GM18511 (cell line): ENCODE results near the gene EEIG1.

ENCODE experiments used
- ATAC-seq: cut with Tn5 transposase; IDR thresholded peaks from one replicate; pipeline ENCODE4 v1.9.1; 2021; ENCODE audit warnings: mild to moderate bottlenecking, moderate library complexity; ENCODE audit not compliant: unreplicated experiment

EEIG1 gene

GRCh38 chr9:127975376-127976315 is 5.1 kb downstream of the EEIG1 start:
- ATAC-seq, result no peak

DNA sequence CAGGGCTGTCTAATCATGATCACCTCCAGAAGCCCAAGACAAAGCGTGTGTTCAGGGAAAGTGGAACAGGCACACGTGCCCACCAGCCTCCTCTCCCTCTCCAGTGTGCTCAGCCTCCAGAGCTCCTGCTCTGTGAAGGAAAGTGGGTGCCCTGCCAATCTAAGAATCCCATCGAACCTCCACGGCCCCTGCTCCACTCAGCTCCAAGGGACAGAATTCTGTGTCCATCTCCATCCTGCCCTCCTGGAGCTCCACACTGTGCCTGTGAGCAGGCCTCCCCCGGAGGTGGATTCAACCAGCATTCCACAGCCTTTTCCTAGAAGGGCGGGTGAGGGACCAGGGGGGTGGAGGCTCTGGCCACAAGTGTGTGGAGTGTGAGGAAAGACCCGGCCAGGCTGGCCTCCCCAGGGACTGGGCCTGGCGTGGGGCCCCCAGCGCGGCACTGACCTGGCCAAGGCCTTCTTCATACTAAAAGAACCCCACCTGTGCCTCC is 6.0 kb downstream of the EEIG1 start:
- ATAC-seq, result no peak

- no peak for ATAC-seq
Observed at GRCh38 chr9:127974001-127974768, 6.6 kb downstream of the EEIG1 start.

GRCh38 chr9:127973169-127974000 is 7.4 kb downstream of the EEIG1 start:
- ATAC-seq, result no peak

DNA sequence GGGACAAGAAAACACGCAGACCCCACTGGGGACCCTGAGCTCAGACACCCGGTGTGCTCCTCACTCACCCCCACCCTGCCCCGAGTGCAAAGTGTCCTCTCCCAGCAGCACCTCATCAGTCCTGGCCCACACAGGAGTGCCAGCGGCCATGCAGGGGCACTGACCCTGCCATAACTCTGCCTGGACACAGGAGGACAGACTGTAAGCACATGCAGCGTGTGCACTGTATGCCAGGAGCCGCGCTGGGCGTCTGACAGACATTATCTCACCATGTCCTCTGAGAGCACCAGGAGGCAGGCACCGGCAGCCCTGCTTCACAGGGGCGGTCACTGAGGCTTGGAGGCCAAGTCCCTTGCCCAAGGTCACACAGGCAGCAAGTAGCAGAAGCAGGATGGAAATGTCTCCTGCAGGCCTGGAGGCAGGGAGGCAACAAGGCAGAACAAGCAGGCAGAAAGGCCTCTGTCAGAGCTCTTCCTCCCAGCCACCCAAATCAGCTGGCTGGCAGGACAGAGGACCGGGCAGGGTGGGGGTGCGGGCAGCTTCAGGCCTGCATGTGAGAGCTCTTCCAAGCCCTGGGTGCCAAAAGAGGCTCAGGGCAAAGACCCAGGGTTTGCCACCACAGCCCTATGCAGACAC is 8.4 kb downstream of the EEIG1 start:
- ATAC-seq, result no peak

GRCh38 chr9:127971357-127972235 is 9.2 kb downstream of the EEIG1 start:
- ATAC-seq, result no peak

GRCh38 chr9:127970401-127971313 is 10.1 kb downstream of the EEIG1 start:
- peak; percentile 87 for ATAC-seq

DNA sequence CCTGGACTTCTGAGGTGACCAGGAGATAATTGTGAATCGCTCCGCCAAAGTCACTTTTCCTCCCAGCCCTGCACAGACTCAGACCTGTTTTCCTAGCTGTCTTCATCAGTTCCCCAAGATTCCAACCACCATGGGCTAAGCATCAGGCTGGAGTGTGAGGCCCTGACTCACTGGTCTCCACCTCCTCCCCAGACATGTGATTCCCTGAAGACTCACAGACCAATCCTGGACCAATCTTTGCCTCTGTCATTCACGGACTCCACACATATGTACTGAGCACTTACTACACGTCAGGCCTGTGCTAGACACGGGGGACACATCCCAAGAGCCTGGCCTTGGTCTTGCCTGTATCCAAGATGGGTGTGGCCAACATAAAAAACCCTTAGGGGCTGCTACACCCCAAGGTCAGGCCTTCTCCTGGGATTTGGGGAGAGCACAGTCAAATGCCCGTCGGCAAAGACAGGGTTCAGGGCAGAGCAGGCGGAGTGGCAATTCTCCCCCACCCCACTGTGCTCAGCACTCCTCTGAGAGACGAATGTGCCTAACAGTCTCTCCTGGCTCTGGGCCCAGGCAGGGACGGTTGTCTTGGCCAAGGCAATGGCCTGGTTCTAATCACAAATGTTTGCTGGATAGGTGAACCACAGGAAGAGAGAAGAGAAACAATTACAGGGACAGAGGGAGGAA is 11.9 kb downstream of the EEIG1 start:
- no peak for ATAC-seq

- ATAC-seq, result no peak
Observed at GRCh38 chr9:127968042-127968441, 12.7 kb downstream of the EEIG1 start.

- no peak for ATAC-seq
Observed at GRCh38 chr9:127967151-127967809, 13.5 kb downstream of the EEIG1 start.

- ATAC-seq, result no peak
Observed at GRCh38 chr9:127966416-127967150, 14.2 kb downstream of the EEIG1 start.

DNA sequence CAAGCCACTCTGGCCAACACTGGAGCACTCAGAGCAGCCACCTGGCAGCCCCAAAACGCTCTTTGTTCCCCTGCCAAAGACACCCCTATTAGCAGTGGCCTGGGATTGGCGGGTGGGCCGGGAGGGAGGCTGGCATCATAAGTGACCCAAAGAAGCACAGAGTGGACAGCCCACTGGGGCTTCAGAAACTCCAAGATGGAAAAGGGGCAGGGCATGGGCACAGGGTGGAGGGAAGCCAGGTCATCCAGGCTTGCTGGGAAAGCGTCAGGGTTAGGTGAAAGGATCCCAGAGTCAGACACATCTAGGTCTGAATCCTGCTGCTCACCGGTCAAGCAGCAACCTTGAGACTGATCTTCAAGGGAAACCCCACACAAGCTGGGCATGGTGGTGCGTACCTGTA is 14.8 kb downstream of the EEIG1 start:
- ATAC-seq, result no peak

DNA sequence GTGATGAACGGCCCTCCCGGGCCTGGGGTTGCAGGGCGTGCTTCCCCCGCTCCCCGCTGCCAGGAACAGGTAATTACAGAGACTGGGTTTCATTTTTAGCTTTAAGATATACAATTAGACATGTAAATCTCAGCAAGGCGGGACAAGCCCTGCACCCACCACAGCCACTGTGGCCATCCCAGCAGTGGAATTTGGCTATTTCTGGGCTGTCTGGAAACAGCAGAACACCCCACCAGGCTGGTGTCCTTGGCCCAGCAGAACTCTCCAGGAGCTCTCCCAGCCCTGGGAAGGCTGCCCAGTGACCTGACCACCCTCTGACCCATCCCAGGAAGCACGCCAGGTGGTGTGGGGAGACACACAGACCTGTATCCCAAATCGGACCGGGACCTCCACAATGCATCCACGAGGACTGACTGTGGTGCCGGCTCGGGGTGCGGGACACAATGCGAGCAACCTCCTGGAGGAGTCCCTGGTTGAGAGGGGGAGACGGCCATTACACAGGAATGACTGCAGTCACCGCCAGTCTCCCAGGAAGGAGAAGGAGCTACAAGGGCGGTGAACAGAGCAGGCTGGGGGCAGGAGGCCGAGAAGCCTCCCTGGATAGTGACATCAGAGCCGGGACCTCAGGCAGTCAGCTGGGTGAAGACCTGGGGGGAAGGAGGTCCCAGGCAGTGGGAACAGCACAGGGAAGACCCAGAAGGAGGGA is 17.3 kb downstream of the EEIG1 start:
- no peak for ATAC-seq

GRCh38 chr9:127963041-127963358 is 17.8 kb downstream of the EEIG1 start:
- ATAC-seq, result no peak

DNA sequence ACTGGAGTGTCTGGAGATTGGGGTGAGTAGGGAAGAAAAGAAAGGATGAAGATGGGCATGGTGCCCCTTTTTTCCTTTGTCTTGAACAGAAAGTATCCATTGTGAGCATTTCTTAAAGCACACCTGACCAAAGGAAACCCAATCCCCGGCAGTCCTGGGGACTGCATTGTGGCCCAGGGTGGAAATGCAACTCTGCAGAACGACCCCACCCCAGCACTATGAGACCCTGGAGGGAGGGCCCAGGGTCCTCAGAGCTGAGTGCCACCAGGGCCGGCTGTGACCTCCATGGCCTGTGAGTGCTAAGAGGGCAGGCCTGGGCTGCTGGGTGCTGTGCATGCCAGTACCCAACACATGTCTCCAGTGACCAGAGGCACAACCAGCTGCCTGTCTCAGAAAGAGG is 18.5 kb downstream of the EEIG1 start:
- ATAC-seq, result no peak

DNA sequence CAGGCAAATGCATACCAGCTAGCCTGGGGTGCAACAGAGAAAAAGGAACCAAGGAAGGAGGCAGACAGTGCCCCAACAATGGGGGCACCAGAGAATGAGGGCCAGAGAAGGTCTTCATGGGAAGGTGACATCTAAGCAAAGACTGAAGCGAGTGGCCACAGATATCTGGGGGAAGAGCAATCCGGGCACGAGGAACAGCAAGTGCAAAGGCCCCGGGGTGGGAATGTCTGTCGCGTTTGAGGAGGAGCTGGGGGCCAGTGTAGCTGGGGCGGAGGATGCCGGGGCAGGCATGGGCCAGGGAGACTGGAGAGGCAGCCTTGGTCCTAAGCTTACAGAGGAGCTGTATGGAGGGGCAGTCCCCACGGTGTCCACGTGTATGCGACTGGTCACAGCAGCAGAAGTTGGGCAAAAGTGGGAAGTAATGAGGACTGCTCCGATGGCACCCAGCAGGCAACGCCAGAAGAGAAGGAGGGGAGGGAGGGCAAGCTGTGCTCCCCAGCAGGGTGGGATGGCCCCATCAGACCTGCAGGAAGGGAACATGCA is 19.1 kb downstream of the EEIG1 start:
- ATAC-seq, result no peak
